Activated CD8-positive, alpha-beta memory T cell treated with anti-CD3 and anti-CD28 coated beads, Interleukin-2, amount 10 ng/mL, durations not matched to agents 7 days and 5 days (primary cell): ENCODE measurements around the gene ARL4A. TPM values are rescaled to one million over a fixed set of nuclear protein-coding genes. Genes with fewer than 3 reads are reported as not detected.
"Not testable (repeated sequence)": the region's sequence is repeated elsewhere in the genome, so short reads cannot be mapped to it uniquely, and the experiment has no call there.

Experiments
- ATAC-seq: fragments of 150-1000 bp; cut with Tn5 transposase; one replicate; pipeline ENCODE4 v1.10.0; 2021; ENCODE audit warnings: moderate library complexity
- CTCF ChIA-PET: fragments of 350-600 bp; sonication (Branson Sonifier 250); formaldehyde crosslinking; loops from one replicate; lab custom pipeline; 2021; ENCODE audit warnings: antibody characterized with exemption; lab: Charles Lee
- DNase-seq: peaks from one replicate; pipeline ENCODE4 v3.0.0-alpha.2; 2020
- H3K27ac Mint-ChIP-seq: one replicate; pipeline ENCODE4 v1.8.0; 2021; ENCODE audit warnings: mild to moderate bottlenecking, mixed read lengths
- H3K27me3 Mint-ChIP-seq: one replicate; pipeline ENCODE4 v1.8.0; 2021; ENCODE audit warnings: mixed read lengths
- H3K36me3 Mint-ChIP-seq: one replicate; pipeline ENCODE4 v1.8.0; 2021; ENCODE audit warnings: mild to moderate bottlenecking, mixed read lengths
- H3K4me1 Mint-ChIP-seq: one replicate; pipeline ENCODE4 v1.8.0; 2021; ENCODE audit warnings: mixed read lengths
- H3K4me3 Mint-ChIP-seq: one replicate; pipeline ENCODE4 v1.8.0; 2021; ENCODE audit warnings: mild to moderate bottlenecking, moderate library complexity, mixed read lengths
- H3K9me3 Mint-ChIP-seq: one replicate; pipeline ENCODE4 v1.8.0; 2022; ENCODE audit warnings: low read depth, mixed read lengths
- total RNA-seq, 2 experiments: library from RNA; stranded (reverse); gene quantifications; one replicate each; pipeline ENCODE4 v1.2.3, GENCODE V29; 2021

The ARL4A gene
- total RNA-seq, 2 experiments from 2014 or later, result 14.5 to 16.0 TPM

DNA sequence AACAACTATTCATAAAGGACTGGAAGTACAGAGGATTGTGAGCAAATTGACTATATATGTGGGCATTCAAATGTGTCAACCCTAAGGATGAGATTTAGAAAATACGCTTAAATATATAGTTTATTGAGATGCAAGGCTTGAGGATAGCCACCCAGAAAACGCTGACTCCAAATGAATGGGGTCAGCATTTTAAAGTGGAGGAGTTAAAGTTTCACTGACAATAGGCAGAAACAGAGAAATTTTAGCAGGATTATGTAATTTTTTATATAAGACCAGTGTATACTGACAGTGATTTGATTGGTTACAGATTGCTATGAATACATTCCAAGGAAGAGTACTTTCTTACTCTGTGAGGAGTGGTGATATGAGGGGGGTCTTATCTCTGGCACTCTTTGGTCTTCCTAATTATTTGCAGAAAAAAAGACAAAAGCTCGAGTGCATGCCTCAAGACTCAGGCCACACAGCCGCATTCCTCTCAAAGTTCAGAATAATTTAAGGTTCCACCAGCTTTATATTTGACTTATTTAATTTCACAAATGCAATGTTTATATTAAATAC, 38.6 kb upstream of the ARL4A start:
- H3K27ac Mint-ChIP-seq, result no peak overlapping the region
- H3K4me1 Mint-ChIP-seq, result no peaks in the 10 kb centered on the region
- CTCF ChIA-PET, result interaction anchor here (1.0 to 1.3 kb wide), 2 partner anchors 10 to 38 kb away, joined by 3 to 5 read pairs; no protein-coding TSS in a partner anchor
- DNase-seq (no peak), ATAC-seq (no peak)
- no peaks in the 10 kb centered on the region for H3K27me3 Mint-ChIP-seq
- H3K9me3 Mint-ChIP-seq, result no peaks in the 10 kb centered on the region
- no peaks in the 10 kb centered on the region for H3K36me3 Mint-ChIP-seq
- no peak overlapping the region for H3K4me3 Mint-ChIP-seq

DNA sequence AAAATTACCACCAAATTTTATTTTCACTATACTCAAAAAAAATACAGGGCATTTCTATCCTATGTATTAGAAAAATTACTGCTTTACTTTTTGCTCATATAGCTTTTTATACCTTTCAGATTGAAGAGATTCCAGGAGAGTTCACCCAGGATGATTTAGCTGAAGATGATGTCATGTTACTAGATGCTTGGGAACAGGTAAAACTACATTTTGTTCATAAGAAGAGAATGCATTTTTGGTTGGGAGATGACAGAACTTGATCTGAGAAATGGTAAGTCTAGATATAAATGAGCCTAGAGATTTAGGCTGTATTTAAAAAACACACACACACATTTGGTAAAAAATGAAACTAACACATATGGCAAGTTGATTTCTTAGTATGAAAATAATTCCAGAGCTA, 38.1 kb upstream of the ARL4A start:
- DNase-seq (no peak), ATAC-seq (no peak)
- no peak overlapping the region for H3K27ac Mint-ChIP-seq
- H3K4me3 Mint-ChIP-seq, result no peak overlapping the region
- no peaks in the 10 kb centered on the region for H3K27me3 Mint-ChIP-seq
- CTCF ChIA-PET, result interaction anchor here (1.0 to 1.3 kb wide), 2 partner anchors 11 to 37 kb away, joined by 3 to 5 read pairs; no protein-coding TSS in a partner anchor
- H3K9me3 Mint-ChIP-seq, result no peaks in the 10 kb centered on the region
- no peaks in the 10 kb centered on the region for H3K36me3 Mint-ChIP-seq
- H3K4me1 Mint-ChIP-seq, result no peaks in the 10 kb centered on the region

DNA sequence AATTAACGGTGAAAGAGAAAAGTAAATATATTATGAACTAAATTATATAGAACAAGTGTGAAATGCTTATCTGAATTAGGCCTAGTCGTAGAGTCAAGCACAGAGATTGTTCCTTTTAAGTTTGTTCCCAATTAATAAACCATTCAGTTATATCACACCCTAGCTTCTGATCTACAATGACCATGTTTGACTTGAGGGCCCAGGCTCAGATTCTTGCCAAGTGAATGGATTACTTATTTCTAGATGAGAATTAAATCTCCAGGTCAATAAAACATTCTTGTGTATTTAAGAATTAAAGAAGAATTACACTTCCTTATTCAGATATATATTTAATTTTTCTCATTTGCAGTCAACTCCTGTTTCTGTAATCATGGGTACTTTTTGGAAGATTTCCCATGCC, 37.4 kb upstream of the ARL4A start:
- no peaks in the 10 kb centered on the region for H3K9me3 Mint-ChIP-seq
- no peak overlapping the region for H3K4me3 Mint-ChIP-seq
- DNase-seq, result no peak
- no peaks in the 10 kb centered on the region for H3K4me1 Mint-ChIP-seq
- CTCF ChIA-PET, result no interaction called here
- H3K27ac Mint-ChIP-seq, result no peak overlapping the region
- H3K27me3 Mint-ChIP-seq, result no peaks in the 10 kb centered on the region
- H3K36me3 Mint-ChIP-seq, result no peaks in the 10 kb centered on the region
- no peak for ATAC-seq

DNA sequence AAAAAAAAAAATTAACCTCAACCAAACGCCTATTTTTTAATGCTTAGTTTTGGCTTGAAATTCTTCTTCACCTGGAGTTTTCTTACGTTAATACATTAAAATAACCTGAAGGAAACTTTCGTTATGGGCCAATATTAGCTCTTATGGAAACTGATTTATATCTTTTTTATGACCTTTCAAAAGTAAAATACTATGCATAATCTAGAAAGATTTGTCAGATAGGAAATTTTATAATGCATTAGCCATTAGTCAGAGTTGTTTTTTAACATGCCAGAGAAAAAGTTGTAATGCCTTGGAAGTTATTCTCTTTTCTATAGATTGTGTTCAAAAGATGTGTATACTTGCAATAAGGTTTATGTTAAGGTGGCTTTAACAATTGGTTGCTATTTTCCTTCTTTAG, 34.3 kb upstream of the ARL4A start:
- H3K36me3 Mint-ChIP-seq, result no peaks in the 10 kb centered on the region
- ATAC-seq, result no peak
- no peaks in the 10 kb centered on the region for H3K27me3 Mint-ChIP-seq
- no peaks in the 10 kb centered on the region for H3K9me3 Mint-ChIP-seq
- no peaks in the 10 kb centered on the region for H3K4me1 Mint-ChIP-seq
- no peak overlapping the region for H3K27ac Mint-ChIP-seq
- no peak for DNase-seq
- H3K4me3 Mint-ChIP-seq, result no peak overlapping the region
- CTCF ChIA-PET, result no interaction called here

DNA sequence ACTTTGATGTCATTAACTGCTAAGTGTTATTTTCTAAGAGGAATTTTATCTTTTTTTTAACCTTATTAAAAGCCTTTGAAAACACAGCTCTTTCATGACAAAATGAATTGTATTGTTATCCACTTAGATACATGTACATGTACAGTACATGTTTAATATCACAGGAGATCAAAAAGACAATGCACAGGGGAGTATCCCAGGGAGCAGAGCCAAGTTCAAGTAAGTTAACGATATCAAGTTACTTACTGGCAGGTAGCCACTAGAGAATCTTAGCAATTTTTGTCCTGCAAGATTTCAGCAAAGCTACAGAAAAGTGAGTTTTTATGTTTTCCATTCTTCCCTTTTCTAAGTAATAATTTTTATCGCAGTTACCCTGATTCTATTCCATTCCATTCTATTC, 33.9 kb upstream of the ARL4A start:
- no peaks in the 10 kb centered on the region for H3K9me3 Mint-ChIP-seq

DNA sequence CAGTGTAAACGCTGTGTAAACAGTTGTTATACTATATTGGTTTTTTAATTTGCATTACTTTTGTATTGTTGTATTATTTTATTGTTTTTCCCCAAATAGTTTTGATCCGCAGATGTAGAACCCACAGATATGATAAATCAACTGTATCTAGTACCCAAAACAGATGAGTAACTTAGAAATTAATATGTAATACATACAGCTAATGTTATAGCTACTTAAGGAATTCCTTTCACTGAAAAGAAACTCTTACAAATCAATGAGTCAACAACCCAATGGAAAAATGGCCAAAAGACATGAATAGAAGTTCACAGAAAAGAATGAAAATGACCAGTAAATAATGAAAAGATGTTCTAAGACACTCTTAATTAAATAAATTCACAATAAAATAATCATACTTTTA, 32.3 kb upstream of the ARL4A start:
- H3K4me1 Mint-ChIP-seq, result no peaks in the 10 kb centered on the region
- no peak overlapping the region for H3K27ac Mint-ChIP-seq
- H3K9me3 Mint-ChIP-seq, result no peaks in the 10 kb centered on the region
- CTCF ChIA-PET, result no interaction called here
- H3K4me3 Mint-ChIP-seq, result no peak overlapping the region
- DNase-seq (no peak), ATAC-seq (no peak)
- H3K27me3 Mint-ChIP-seq, result no peaks in the 10 kb centered on the region
- no peaks in the 10 kb centered on the region for H3K36me3 Mint-ChIP-seq

More for the DNA sequence above, 33.9 kb upstream of the ARL4A start:
- DNase-seq (no peak), ATAC-seq (no peak)
- Mint-ChIP-seq H3K4me3 (no peak overlapping the region), H3K36me3 (no peaks in the 10 kb centered on the region), H3K27ac (no peak overlapping the region), H3K4me1 (no peaks in the 10 kb centered on the region), H3K27me3 (no peaks in the 10 kb centered on the region)
- CTCF ChIA-PET, result no interaction called here

DNA sequence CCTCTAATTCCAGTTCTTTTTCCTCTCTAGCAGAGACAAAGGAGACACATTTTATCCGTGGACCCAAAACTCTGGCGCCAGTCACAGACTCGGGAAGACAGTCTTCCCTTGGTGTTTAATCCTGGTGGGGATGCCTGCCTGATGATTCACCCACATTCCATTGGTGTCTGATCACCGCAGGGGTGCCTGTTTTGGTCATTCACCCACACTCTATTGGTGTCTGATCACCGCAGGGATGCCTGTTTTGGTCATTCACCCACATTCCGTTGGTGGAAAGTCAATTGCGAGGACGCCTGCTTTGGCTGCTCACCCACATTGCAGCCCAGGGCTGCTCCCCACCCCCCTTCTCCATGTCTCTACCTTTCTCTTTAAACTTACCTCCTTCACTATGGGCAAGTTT, 27.0 kb upstream of the ARL4A start:
- CTCF ChIA-PET, H3K4me3 Mint-ChIP-seq, ATAC-seq, H3K36me3 Mint-ChIP-seq, H3K4me1 Mint-ChIP-seq, H3K27me3 Mint-ChIP-seq, H3K9me3 Mint-ChIP-seq, H3K27ac Mint-ChIP-seq, DNase-seq: not testable (repeated sequence)

DNA sequence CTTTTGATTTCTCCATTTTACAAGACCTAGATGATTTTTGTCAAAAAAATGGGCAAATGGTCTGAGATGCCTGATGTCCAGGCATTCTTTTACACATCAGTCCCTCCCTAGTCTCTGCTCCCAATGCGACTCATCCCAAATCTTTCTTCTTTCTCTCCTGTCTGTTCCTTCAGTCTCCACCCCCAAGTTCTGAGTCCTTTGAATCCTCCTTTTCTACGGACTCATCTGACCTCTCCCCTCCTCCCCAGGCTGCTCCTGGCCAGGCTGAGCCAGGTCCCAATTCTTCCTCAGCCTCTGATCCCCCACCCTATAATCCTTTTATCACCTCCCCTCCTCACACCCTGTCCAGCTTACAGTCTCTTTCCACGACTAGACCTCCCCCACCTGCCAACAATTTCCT, 26.4 kb upstream of the ARL4A start:
- H3K4me3 Mint-ChIP-seq, H3K36me3 Mint-ChIP-seq, H3K27ac Mint-ChIP-seq, H3K27me3 Mint-ChIP-seq, CTCF ChIA-PET, H3K4me1 Mint-ChIP-seq, DNase-seq, H3K9me3 Mint-ChIP-seq, ATAC-seq: not testable (repeated sequence)

DNA sequence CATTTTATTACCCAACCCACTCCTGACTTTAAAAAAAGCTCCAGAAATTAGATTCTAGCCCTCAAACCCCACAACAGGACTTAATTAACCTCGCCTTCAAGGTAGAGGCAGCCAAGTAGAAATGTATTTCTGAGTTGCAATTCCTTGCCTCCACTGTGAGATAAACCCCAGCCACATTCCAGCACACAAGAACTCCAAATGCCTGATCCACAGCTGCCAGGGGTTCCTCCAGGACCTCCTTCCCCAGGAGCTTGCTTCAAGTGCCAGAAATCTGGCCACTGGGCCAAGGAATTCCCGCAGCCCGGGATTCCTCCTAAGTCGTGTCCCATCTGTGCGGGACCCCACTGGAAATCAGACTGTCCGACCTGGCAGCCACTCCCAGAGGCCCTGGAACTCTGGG, 25.9 kb upstream of the ARL4A start:
- Mint-ChIP-seq H3K36me3 (no peaks in the 10 kb centered on the region), H3K9me3 (no peaks in the 10 kb centered on the region), H3K4me3 (no peak overlapping the region), H3K4me1 (no peaks in the 10 kb centered on the region), H3K27me3 (no peaks in the 10 kb centered on the region), H3K27ac (no peak overlapping the region)
- ATAC-seq (no peak), DNase-seq (no peak)
- CTCF ChIA-PET, result interaction anchor here (1.5 kb wide), 1 partner anchor 25 kb away, joined by 3 read pairs; no protein-coding TSS in a partner anchor

DNA sequence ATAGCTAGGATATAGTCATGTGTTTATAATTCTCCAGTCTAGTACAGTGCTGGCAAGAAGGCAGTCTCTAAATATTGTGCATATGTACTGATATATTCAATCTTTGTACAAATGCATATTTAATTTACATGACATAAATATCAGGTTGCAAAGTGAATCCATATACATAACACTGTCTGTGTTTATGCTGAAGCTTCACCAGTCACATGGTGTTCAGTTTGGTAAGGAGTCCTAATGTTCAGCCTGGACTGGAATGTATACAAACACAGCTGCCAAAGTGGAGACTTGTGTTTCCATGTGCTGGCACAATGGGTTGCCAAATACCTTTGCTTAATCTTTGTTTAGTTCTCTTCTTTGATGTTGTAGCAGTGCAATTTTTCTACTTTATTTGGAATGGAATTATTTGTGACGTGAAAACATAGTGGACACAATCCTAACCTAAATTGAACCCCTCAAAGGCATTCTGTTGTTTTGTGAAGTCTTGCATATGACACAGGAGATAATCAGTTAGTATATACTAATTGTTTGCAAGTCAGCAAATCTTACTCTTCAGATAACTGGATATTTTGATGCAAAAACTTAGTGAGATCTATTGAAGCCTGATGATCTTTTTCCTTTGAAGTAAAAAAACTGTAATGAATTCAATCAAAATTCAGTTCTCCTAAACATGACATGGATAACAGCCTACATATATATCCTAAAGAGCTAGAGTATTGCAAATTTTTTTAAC, 17.3 kb upstream of the ARL4A start:
- Mint-ChIP-seq H3K27ac (no peak overlapping the region), H3K27me3 (no peaks in the 10 kb centered on the region), H3K36me3 (no peaks in the 10 kb centered on the region), H3K4me1 (peaks cover 5% of the 10 kb centered on the region), H3K4me3 (no peak overlapping the region), H3K9me3 (no peaks in the 10 kb centered on the region)
- CTCF ChIA-PET, result no interaction called here
- ATAC-seq (no peak), DNase-seq (no peak)

DNA sequence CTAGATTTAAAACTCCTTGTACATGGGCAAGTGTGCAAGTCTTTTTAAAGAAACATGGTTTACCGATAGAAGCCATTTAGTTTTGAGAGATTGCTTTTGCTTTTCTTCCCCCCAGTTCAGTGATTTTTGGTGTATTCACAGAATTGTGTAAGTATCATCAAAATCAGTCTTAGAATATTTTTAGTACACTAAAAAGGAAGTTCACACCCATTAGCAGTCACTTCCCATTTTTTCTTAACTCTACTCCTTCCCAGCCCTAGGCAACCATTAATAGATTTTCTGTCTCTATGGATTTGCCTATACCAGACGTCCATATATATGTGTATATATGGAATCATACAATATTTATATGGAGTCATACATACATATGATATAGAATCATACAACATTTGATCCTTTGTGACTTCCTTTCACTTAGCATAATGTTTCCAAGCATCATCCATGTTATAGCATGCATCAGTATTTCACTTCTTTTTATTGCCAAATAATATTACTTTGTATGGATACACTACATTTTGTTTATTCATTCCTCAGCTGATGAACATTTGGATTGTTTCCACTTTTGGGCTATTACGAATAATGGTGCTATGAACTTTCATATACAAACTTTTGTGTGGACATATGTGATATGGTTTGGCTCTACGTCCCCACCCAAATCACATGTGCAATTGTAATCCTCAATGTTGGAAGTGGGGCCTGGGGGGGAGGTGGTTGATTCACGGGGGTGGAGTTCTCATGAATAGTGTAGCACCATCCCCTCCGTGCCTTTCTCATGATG, 16.5 kb upstream of the ARL4A start:
- H3K27me3 Mint-ChIP-seq, result no peaks in the 10 kb centered on the region
- CTCF ChIA-PET, result no interaction called here
- ATAC-seq (no peak), DNase-seq (no peak)
- no peak overlapping the region for H3K27ac Mint-ChIP-seq
- no peaks in the 10 kb centered on the region for H3K36me3 Mint-ChIP-seq
- H3K9me3 Mint-ChIP-seq, result no peaks in the 10 kb centered on the region
- no peak overlapping the region for H3K4me3 Mint-ChIP-seq
- H3K4me1 Mint-ChIP-seq, result peaks cover 6% of the 10 kb centered on the region

DNA sequence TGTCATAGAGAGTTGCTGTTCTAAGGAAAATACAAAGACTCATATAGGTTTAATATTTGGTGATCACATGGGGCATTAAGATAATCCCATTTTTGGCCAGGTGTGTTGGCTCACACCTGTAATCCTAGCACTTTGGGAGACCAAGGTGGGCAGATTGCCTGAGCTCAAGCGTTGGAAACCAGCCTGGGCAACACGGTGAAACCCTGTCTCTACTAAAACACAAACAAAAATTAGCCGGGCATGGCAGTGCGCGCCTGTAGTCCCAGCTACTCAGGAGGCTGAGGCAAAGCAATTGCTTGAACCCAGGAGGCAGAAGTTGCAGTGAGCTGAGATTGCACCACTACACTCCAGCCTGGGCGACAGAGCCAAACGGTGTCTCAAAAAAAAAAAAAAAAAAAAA, 14.0 kb upstream of the ARL4A start:
- H3K27ac Mint-ChIP-seq, ATAC-seq, H3K27me3 Mint-ChIP-seq, DNase-seq, H3K4me1 Mint-ChIP-seq, CTCF ChIA-PET, H3K9me3 Mint-ChIP-seq, H3K4me3 Mint-ChIP-seq, H3K36me3 Mint-ChIP-seq: not testable (repeated sequence)

DNA sequence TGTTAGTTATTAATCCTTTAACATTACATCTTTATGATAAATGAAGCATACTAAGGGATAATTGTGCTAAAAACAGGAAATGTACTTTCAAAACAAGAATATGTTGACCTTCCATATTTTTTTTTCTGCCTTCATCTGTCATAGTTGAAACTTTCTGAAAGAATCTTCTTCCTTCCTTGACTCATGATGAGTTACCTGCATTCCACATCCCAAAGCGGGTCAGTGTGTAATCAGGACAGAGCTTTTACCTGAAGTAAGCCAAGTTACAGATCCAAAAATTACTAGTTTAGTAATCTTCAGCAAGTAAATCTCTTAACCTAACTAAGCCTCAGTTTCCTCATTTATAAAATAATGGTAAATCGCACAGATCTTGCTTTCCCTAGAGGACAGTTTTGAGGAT, 13.4 kb upstream of the ARL4A start:
- ATAC-seq, result no peak
- no peak overlapping the region for H3K27ac Mint-ChIP-seq
- CTCF ChIA-PET, result interaction anchor here (1.2 to 3.0 kb wide), 3 partner anchors 13 to 589 kb away, joined by 3 to 13 read pairs (median 4); partner anchors contain the start of gene ARL4A
- no peaks in the 10 kb centered on the region for H3K9me3 Mint-ChIP-seq
- H3K36me3 Mint-ChIP-seq, result no peaks in the 10 kb centered on the region
- peaks cover 6% of the 10 kb centered on the region for H3K4me1 Mint-ChIP-seq
- DNase-seq, result no peak
- H3K4me3 Mint-ChIP-seq, result no peak overlapping the region
- no peaks in the 10 kb centered on the region for H3K27me3 Mint-ChIP-seq
